Thoracic aorta (tissue), 2 donors: ENCODE measurements around the gene LETMD1. TPM values are rescaled to one million over a fixed set of nuclear protein-coding genes. Genes with fewer than 3 reads are reported as not detected.

ENCODE experiments used
- ATAC-seq: fragments of 150-250 bp; one replicate; pipeline ENCODE4 v1.8.0; 2017; ENCODE audit warnings: low read depth; ENCODE audit not compliant: insufficient number of reproducible peaks, low FRiP score
- DNase-seq: peaks from one replicate; pipeline ENCODE4 v3.0.0-alpha.2; 2020; ENCODE audit warnings: low spot score
- H3K27ac ChIP-seq, 2 donors: fragments of 200-600 bp; sonication (generic); 1 replicate in 1 of 2; 2 replicates in 1 of 2; pipeline ENCODE4 v1.5.1; 2016; ENCODE audit warnings: mild to moderate bottlenecking in 2 of 2, moderate library complexity in 2 of 2
- H3K27me3 ChIP-seq: fragments of 200-600 bp; sonication (generic); replicated peaks from 2 replicates; pipeline ENCODE4 v1.6.0; 2016; ENCODE audit warnings: mild to moderate bottlenecking; ENCODE audit not compliant: insufficient read depth
- H3K36me3 ChIP-seq: fragments of 200-600 bp; sonication (generic); one replicate; pipeline ENCODE4 v1.5.1; 2016
- H3K4me1 ChIP-seq, 2 donors: fragments of 200-600 bp; sonication (generic); 1 replicate in 1 of 2; 2 replicates in 1 of 2; pipeline versions ENCODE4 v1.5.1 to v1.6.0; 2016; ENCODE audit warnings: low read depth in 2 of 2, mild to moderate bottlenecking in 1 of 2; ENCODE audit not compliant: control insufficient read depth in 1 of 2
- H3K4me3 ChIP-seq: fragments of 200-600 bp; sonication (generic); 2 replicates; pipeline ENCODE4 v1.5.1; 2016; ENCODE audit warnings: mild to moderate bottlenecking
- H3K9me3 ChIP-seq: fragments of 200-600 bp; sonication (generic); 2 replicates; pipeline ENCODE4 v1.5.1; 2016
- total RNA-seq, 2 donors: library from RNA; depleted of rRNA; stranded (reverse); fragments of >200 nt; gene quantifications; one replicate each; pipeline versions ENCODE4 v1.1.0 to v1.2.3, GENCODE V29; 2016
- TF ChIP-seq, protein P1 (sequence below): fragments of 200-600 bp; sonication (generic); IDR thresholded peaks from one replicate; pipeline ENCODE4 v1.5.1; 2019; ENCODE audit warnings: antibody characterized with exemption

LETMD1 gene
- total RNA-seq, 2 donors from 2014 or later, result 42.4 to 52.1 TPM

DNA sequence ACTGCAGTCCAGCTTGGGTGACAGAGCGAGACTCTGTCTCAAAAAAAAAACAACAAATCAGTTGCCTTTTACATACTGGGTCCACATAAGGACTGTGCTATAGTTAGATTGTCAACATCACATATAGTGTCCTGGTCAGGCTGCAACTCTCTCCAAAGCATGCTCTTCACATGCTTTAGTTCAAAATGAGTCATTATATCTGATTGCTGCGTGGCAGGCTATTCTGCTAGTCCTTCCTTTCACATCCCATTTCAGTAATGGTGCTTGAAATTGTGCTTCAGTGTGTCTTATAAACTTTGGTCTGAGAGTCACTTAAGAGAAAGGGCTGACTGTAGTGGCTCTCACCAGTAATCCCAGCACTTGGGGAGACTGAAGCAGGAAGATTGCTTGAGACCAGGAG, 6.9 kb downstream of the LETMD1 start:
- H3K27me3 ChIP-seq, result no peaks in the 10 kb centered on the region
- ATAC-seq, result no peak
- no peaks in the 10 kb centered on the region for H3K9me3 ChIP-seq
- TF ChIP-seq, protein P1, sequence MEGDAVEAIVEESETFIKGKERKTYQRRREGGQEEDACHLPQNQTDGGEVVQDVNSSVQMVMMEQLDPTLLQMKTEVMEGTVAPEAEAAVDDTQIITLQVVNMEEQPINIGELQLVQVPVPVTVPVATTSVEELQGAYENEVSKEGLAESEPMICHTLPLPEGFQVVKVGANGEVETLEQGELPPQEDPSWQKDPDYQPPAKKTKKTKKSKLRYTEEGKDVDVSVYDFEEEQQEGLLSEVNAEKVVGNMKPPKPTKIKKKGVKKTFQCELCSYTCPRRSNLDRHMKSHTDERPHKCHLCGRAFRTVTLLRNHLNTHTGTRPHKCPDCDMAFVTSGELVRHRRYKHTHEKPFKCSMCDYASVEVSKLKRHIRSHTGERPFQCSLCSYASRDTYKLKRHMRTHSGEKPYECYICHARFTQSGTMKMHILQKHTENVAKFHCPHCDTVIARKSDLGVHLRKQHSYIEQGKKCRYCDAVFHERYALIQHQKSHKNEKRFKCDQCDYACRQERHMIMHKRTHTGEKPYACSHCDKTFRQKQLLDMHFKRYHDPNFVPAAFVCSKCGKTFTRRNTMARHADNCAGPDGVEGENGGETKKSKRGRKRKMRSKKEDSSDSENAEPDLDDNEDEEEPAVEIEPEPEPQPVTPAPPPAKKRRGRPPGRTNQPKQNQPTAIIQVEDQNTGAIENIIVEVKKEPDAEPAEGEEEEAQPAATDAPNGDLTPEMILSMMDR, result no peak
- H3K4me3 ChIP-seq, result no peak overlapping the region
- peaks cover 53% of the 10 kb centered on the region for H3K36me3 ChIP-seq
- DNase-seq, result no peak
- H3K4me1 ChIP-seq, result no peaks in the 10 kb centered on the region
- no peak overlapping the region for H3K27ac ChIP-seq

DNA sequence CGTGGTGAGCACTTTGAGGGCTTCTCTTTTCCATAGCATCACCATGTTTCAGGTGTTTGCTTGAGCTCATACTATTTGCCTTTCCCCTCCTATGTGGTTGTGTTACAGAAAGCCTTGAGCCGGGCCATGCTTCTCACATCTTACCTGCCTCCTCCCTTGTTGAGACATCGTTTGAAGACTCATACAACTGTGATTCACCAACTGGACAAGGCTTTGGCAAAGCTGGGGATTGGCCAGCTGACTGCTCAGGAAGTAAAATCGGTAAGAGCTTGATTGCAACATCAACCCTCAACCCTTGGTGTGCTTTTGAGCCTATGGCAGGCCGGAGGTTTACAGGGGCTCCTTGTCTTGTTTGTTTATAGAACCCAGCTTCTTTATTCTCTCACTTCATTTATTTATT, 8.1 kb downstream of the LETMD1 start:
- H3K36me3 ChIP-seq, result peaks cover 59% of the 10 kb centered on the region
- no peak overlapping the region for H3K4me3 ChIP-seq
- H3K27me3 ChIP-seq, result no peaks in the 10 kb centered on the region
- H3K9me3 ChIP-seq, result no peaks in the 10 kb centered on the region
- TF ChIP-seq, protein P1, result no peak
- ATAC-seq, result no peak
- DNase-seq, result no peak
- no peak overlapping the region for H3K27ac ChIP-seq
- H3K4me1 ChIP-seq, result no peaks in the 10 kb centered on the region

DNA sequence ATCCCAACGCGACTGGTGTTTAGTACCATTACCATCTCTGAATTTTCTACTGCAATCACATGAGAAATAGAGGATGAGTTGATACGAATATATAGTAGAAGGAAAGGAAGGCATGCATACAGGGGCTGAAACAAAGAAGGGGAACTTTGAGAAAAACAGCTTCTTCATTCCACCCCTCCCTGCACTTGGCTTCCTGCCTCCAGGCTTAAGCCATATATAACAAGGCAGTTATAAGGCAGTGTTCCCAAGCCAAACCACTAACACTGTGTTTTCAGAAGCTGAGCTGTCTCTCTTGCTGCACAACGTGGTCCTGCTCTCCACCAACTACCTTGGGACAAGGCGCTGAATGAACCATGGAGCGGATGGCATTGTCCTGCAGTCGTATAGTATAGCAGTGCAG, 11.0 kb downstream of the LETMD1 start:
- Histone ChIP-seq H3K9me3 (no peaks in the 10 kb centered on the region), H3K4me1 (no peaks in the 10 kb centered on the region), H3K36me3 (peaks cover 57% of the 10 kb centered on the region), H3K4me3 (no peak overlapping the region), H3K27ac (no peak overlapping the region), H3K27me3 (no peaks in the 10 kb centered on the region)
- DNase-seq (no peak), ATAC-seq (no peak)
- TF ChIP-seq, protein P1, result no peak

DNA sequence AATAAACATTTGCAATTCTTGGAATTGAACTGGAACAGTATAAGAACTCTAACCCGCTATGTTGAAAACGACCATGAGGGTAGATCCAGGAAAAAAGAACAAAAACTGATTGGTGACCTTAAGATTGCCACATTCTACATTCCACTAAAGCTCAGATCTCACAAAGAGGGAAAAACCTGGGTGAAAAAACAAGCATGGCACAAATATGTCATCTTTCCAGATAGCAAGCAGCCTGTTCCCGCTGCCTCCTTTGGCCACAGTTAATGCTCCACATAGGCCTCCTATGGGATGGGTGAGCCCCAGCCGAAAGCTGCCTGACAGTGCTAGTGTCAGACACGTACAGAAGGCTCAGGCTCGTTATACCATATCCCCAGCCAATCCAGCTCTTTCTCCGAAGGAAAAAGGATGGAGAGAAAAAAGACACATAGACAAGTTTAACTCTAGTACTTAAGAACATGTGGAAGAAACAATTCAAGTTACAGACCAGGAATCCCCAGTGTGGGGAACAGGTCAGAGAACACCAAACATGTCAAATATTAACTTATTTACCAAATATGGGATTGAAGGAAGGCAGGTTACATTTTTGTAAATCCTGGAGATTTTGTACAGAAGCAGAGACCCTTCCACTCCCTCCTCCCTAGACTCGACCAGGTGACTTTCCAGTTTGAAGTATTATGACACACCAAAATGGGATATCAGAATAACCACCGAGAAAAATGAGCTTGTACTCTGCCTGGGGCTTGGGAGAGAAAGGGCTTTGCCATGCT, 14.7 kb downstream of the LETMD1 start:
- no peak for DNase-seq
- H3K4me3 ChIP-seq, result no peak overlapping the region
- no peaks in the 10 kb centered on the region for H3K4me1 ChIP-seq
- no peak for ATAC-seq
- no peaks in the 10 kb centered on the region for H3K27me3 ChIP-seq
- H3K9me3 ChIP-seq, result no peaks in the 10 kb centered on the region
- H3K27ac ChIP-seq, result no peak overlapping the region
- H3K36me3 ChIP-seq, result peaks cover 72% of the 10 kb centered on the region
- TF ChIP-seq, protein P1, result no peak

DNA sequence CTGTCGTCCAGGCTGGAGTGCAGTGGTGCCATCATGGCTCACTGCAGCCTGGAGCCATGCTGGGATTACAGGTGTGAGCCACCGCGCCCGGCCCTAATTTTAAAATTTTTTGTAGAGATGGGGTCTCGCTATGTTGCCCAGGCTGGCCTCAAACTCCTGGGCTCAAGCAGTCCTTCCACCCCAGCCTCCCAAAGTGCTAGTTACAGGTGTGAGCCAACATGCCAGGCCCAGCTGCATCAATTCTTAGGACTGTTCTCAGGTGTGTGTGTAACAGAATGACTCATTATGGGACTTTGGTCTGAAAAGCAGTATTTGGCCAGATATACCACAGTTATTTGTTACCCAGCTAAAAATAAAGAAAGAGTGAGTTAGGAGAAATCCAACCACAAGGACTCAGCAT, 17.4 kb downstream of the LETMD1 start:
- TF ChIP-seq, protein P1, result no peak
- Histone ChIP-seq H3K9me3 (no peaks in the 10 kb centered on the region), H3K36me3 (peaks cover 57% of the 10 kb centered on the region), H3K27ac (no peak overlapping the region), H3K27me3 (no peaks in the 10 kb centered on the region), H3K4me3 (no peak overlapping the region), H3K4me1 (no peaks in the 10 kb centered on the region)
- no peak for ATAC-seq
- no peak for DNase-seq
